ENCODE data around the gene RPL7A.
"Not testable (repeated sequence)": the region's sequence is repeated elsewhere in the genome, so short reads cannot be mapped to it uniquely, and the experiment has no call there.

DNA sequence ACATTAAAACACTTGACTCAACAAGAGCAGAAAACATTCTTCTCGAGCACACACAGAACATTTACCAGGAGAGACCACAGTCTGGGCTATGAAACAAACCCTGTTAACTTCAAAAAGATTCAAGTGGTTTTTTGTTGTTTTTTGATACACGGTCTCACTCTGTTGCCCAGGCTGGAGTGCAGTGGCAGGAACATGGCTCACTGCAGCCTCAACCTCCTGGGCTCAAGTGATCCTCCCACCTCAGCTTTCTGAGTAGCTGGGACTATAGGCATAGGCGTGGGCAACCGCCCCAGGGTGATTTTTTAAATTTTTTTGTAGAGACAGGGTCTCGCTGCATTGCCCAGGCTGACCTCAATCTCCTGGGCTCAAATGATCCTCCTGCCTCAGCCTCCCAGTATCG is 21.0 kb upstream of the RPL7A start:
- TF ChIP-seq, protein P1, sequence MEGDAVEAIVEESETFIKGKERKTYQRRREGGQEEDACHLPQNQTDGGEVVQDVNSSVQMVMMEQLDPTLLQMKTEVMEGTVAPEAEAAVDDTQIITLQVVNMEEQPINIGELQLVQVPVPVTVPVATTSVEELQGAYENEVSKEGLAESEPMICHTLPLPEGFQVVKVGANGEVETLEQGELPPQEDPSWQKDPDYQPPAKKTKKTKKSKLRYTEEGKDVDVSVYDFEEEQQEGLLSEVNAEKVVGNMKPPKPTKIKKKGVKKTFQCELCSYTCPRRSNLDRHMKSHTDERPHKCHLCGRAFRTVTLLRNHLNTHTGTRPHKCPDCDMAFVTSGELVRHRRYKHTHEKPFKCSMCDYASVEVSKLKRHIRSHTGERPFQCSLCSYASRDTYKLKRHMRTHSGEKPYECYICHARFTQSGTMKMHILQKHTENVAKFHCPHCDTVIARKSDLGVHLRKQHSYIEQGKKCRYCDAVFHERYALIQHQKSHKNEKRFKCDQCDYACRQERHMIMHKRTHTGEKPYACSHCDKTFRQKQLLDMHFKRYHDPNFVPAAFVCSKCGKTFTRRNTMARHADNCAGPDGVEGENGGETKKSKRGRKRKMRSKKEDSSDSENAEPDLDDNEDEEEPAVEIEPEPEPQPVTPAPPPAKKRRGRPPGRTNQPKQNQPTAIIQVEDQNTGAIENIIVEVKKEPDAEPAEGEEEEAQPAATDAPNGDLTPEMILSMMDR (IDR thresholded peaks at IDR 0.05; ENCODE audit: extremely low read depth in 1 of 2, insufficient read depth in 1 of 2, low read depth in 1 of 2, low read length in 2 of 2) = not testable (repeated sequence)
- TF ChIP-seq, protein P2, sequence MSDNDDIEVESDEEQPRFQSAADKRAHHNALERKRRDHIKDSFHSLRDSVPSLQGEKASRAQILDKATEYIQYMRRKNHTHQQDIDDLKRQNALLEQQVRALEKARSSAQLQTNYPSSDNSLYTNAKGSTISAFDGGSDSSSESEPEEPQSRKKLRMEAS (IDR thresholded peaks at IDR 0.05; ENCODE audit: insufficient read depth, insufficient read length) = not testable (repeated sequence)
- not testable (repeated sequence) for TF ChIP-seq POLR2A (IDR thresholded peaks at IDR 0.05; ENCODE audit: low read depth, low read length); EZH2 (IDR thresholded peaks at IDR 0.05; ENCODE audit: borderline replicate concordance, low read depth, low read length, severe bottlenecking); POLR2AphosphoS5 (IDR thresholded peaks at IDR 0.05; ENCODE audit: insufficient read depth, low read depth, low read length); JUN (IDR thresholded peaks at IDR 0.05; ENCODE audit: borderline replicate concordance, insufficient read depth, insufficient read length, low read depth); MYC (IDR thresholded peaks at IDR 0.05; ENCODE audit: low read depth, low read length)
